HG03280 (cell line): ENCODE results near the gene NOTCH4.
"Not testable (repeated sequence)": the region's sequence is repeated elsewhere in the genome, so short reads cannot be mapped to it uniquely, and the experiment has no call there.

Experiments used
- ATAC-seq: cut with Tn5 transposase; IDR thresholded peaks from one replicate; pipeline ENCODE4 v1.9.1; 2021; ENCODE audit warnings: mild to moderate bottlenecking, moderate library complexity; ENCODE audit not compliant: unreplicated experiment

NOTCH4 gene

GRCh38 chr6:32218167-32218566, 5.7 kb downstream of the NOTCH4 start:
- ATAC-seq, result no peak

- no peak for ATAC-seq
These were observed 6.9 kb downstream of the NOTCH4 start for GRCh38 chr6:32216998-32217397.

GRCh38 chr6:32216285-32216684, 7.6 kb downstream of the NOTCH4 start:
- ATAC-seq, result no peak

- no peak for ATAC-seq
These were observed 8.2 kb downstream of the NOTCH4 start for GRCh38 chr6:32215617-32216016.

- no peak for ATAC-seq
These were observed 9.7 kb downstream of the NOTCH4 start for GRCh38 chr6:32214126-32214525.

GRCh38 chr6:32213649-32214048, 10.2 kb downstream of the NOTCH4 start:
- ATAC-seq, result no peak

GRCh38 chr6:32212076-32212760, 11.6 kb downstream of the NOTCH4 start:
- no peak for ATAC-seq

- not testable (repeated sequence) for ATAC-seq
These were observed 12.4 kb downstream of the NOTCH4 start for GRCh38 chr6:32211432-32211831.

GRCh38 chr6:32210191-32210601, 13.7 kb downstream of the NOTCH4 start:
- no peak for ATAC-seq

GRCh38 chr6:32208996-32209395, 14.9 kb downstream of the NOTCH4 start:
- ATAC-seq, result no peak

- ATAC-seq, result no peak
These were observed 19.6 kb downstream of the NOTCH4 start for GRCh38 chr6:32204268-32204715.

GRCh38 chr6:32203426-32204267, 20.2 kb downstream of the NOTCH4 start:
- no peak for ATAC-seq

- no peak for ATAC-seq
These were observed 21.7 kb downstream of the NOTCH4 start for GRCh38 chr6:32202186-32202585.

- no peak for ATAC-seq
These were observed 23.0 kb downstream of the NOTCH4 start for GRCh38 chr6:32200711-32201475.

- ATAC-seq, result no peak
These were observed 25.0 kb downstream of the NOTCH4 start for GRCh38 chr6:32198866-32199265.

GRCh38 chr6:32198345-32198696, 25.5 kb downstream of the NOTCH4 start:
- no peak for ATAC-seq

- ATAC-seq, result no peak
These were observed 26.9 kb downstream of the NOTCH4 start for GRCh38 chr6:32196682-32197616.

GRCh38 chr6:32195902-32196681, 27.8 kb downstream of the NOTCH4 start:
- ATAC-seq, result peak; percentile 84

GRCh38 chr6:32195652-32195901, 28.3 kb downstream of the NOTCH4 start:
- ATAC-seq, result peak; percentile 74
